Muscle of arm (tissue), 12 donors: ENCODE data around the gene MMP28. TPM values are rescaled to one million over a fixed set of nuclear protein-coding genes. Genes with fewer than 3 reads are reported as not detected.

Source experiments
- DNase-seq: peaks from one replicate; pipeline ENCODE4 v3.0.0-alpha.2; 2013
- polyA plus RNA-seq, 12 donors: library from polyadenylated mRNA; unstranded; fragments of 120-200 nt; gene quantifications; one replicate each; pipeline ENCODE4 v1.2.1, GENCODE V29; 2013; ENCODE audit not compliant: insufficient read length in 12 of 12

MMP28 gene
- polyA plus RNA-seq, 12 donors, result 2.2 to 14.3 (median 3.7) TPM; not detected in 1

GRCh38 chr17:35745246-35745645, 50.2 kb downstream of the MMP28 start:
- DNase-seq, result no peak

GRCh38 chr17:35744830-35745229, 50.6 kb downstream of the MMP28 start:
- no peak for DNase-seq

- no peak for DNase-seq
These were observed 51.7 kb downstream of the MMP28 start for GRCh38 chr17:35743626-35744328.

- DNase-seq, result no peak
These were observed 52.5 kb downstream of the MMP28 start for GRCh38 chr17:35742896-35743477.

GRCh38 chr17:35742496-35742895, 52.9 kb downstream of the MMP28 start:
- DNase-seq, result no peak

GRCh38 chr17:35740997-35741931, 54.2 kb downstream of the MMP28 start:
- DNase-seq, result no peak

- DNase-seq, result no peak
These were observed 55.2 kb downstream of the MMP28 start for GRCh38 chr17:35740216-35740615.

GRCh38 chr17:35738519-35739133, 56.8 kb downstream of the MMP28 start:
- no peak for DNase-seq

- DNase-seq, result no peak
These were observed 59.2 kb downstream of the MMP28 start for GRCh38 chr17:35736236-35736635.

- no peak for DNase-seq
These were observed 60.2 kb downstream of the MMP28 start for GRCh38 chr17:35735036-35735805.

GRCh38 chr17:35734396-35734795, 61.0 kb downstream of the MMP28 start:
- no peak for DNase-seq

GRCh38 chr17:35733366-35733765, 62.1 kb downstream of the MMP28 start:
- no peak for DNase-seq

- DNase-seq, result no peak
These were observed 62.7 kb downstream of the MMP28 start for GRCh38 chr17:35732806-35733136.

GRCh38 chr17:35731917-35732805, 63.3 kb downstream of the MMP28 start:
- no peak for DNase-seq

GRCh38 chr17:35731239-35731916, 64.1 kb downstream of the MMP28 start, which contains the start of gene RASL10B:
TSS of gene RASL10B (plus strand) at chr17:35731639. CDS start at chr17:35735185, 3,546 bp downstream.
- no peak for DNase-seq

- no peak for DNase-seq
These were observed 64.9 kb downstream of the MMP28 start for GRCh38 chr17:35730400-35731005.

GRCh38 chr17:35729405-35729833, 66.0 kb downstream of the MMP28 start:
- no peak for DNase-seq

GRCh38 chr17:35728551-35728950, 66.9 kb downstream of the MMP28 start:
- no peak for DNase-seq

- DNase-seq, result no peak
These were observed 67.8 kb downstream of the MMP28 start for GRCh38 chr17:35727635-35728034.
